HG03045 (cell line): Measurements from ENCODE around the gene ZFHX3.

Experiments used
- ATAC-seq: cut with Tn5 transposase; IDR thresholded peaks from one replicate; pipeline ENCODE4 v1.9.1; 2021; ENCODE audit warnings: mild to moderate bottlenecking, moderate library complexity; ENCODE audit not compliant: unreplicated experiment

Gene ZFHX3

GRCh38 chr16:72857834-72858664 is 189.9 kb downstream of the ZFHX3 start:
- ATAC-seq = no peak

DNA sequence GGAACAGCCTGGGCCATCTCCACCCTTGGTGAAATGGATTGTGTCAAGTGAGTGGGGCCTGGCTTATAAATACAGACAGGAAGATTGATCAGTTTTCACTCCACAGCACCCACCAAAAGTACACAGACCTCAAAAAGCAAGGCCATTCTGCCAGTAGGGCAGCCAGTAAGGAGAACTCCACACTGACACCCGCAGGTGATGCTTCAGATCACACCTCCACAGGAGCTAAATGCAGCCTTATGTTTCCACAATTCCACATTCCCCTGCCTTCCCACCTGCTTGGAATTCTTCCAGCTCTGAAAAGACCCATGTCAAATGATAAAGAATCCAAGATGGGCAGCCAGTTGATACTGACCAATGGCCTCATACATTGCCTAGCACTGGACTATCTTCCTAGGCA is 191.1 kb downstream of the ZFHX3 start:
- ATAC-seq = no peak

- ATAC-seq = no peak
Observed at GRCh38 chr16:72854267-72854959, 193.5 kb downstream of the ZFHX3 start.

GRCh38 chr16:72853575-72854266 is 194.2 kb downstream of the ZFHX3 start:
- ATAC-seq = no peak

GRCh38 chr16:72852421-72852820 is 195.5 kb downstream of the ZFHX3 start:
- ATAC-seq = no peak

- ATAC-seq = no peak
Observed at GRCh38 chr16:72850853-72851252, 197.1 kb downstream of the ZFHX3 start.

GRCh38 chr16:72850021-72850420 is 197.9 kb downstream of the ZFHX3 start:
- ATAC-seq = no peak

DNA sequence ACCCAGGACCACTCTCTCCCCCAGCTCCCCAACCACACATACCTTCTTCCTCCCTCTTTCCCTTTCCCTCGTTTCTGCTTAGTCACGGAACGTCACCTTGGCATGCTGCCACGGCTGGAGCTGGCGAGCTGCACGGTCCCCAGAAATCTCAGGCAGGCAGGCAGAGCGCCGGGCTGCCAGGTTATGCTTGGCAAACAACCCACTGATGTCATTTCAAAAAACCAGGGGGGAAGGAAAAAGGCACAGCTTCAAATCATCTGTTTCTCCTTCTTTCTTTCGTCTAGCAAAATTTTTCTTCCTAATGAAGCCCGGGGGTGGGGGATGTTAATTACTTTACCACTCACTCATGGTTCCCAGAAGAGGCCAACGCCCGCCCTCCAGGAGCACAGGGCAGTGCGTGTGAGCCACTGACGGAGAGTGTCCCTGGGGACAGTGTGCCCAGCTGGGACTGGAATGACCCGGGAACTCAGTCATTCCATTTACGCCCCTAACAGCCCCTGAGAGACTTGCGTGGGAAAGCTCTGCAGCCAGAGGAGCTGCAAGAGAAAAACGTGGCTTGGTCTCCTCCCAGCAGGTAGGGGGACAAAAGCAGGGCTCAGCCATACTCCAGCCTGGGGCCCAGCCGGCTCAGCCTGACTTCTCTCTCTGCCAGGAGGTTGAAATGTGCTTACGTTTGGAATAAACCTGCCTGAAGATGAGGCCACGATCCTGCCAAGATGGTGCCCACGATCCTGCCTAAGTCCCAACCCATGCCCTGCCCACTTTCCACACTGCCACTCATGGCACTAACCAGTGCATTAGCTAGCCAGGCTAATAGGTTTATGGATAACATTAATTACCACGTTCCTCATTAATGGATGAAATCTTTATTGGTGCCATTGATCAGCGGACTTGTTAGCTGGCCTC is 198.9 kb downstream of the ZFHX3 start:
- no peak for ATAC-seq

DNA sequence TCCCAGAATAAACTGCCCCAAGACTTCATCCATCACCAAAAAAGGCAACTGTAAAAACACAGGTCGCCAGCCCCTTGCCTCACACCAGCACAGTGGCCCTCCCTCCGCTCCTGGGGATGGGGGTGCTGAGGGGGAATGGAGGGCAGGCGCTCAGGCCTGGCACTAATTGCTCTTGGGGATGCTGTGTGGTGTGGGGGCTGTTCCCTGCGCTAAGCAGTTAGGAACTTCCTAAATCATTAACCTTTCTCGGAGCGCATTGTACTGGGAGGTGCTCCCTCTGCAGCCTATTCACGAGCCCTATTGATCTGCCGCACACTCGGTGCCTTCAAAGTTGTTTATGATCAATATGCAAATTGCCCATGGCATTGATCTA is 199.9 kb downstream of the ZFHX3 start:
- no peak for ATAC-seq

DNA sequence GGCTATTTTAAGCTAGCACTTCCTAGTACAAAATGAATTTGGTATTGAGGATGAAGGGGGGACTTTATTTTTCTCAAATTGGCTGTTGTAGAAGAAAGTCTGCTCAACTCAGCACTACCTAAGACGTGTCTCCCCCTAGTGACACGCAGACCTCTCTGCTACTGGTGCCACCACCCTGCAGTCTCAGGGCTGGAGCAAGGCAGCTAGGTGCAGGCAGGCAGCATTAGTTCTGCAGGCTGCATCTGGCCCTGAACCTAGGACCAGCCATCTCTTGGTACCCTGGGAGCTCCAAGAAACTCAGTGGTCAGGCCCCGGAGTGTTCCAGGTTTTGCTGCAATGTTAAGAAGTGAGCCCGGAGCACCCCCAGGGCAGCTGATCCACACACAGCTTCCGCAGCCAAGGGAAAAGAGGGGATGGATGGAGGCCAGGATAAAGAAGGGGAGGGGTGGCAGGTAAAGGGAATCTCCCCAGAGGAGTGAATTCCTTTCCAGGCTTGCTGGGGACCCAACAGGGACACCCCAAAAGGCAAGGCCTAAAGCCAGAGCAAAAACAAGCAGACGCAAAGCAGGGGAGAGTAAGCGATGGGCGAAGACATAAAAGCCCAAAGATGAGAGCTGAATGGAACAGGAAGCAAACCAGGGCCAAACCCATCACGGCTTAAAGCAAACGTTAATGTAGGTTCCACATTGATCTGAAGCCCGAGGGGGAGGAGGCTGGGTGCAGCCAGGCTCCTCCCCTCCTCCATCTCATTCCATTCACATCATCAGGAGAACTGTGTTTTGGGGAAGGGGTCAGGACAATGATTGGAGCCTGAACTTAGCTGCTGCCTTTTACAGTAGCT is 200.5 kb downstream of the ZFHX3 start:
- no peak for ATAC-seq

DNA sequence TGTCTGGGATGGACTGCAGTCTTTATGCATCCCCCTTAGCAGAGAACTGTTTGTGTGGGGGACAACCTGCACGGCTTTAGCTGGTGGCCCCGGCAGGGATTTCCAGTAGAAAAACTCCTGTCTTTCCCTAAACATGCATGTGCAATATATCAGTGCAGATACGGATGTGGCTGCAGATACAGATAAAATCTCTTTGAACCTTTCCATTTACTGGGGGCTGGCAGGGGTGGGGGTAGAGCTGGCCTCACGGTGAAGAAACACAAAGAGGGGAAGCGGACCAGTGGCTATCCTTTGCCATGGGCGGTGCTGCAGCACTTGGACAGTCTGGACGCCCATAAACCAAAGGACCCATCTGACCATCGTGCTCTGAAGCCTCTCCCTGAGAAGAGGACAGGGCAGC is 201.3 kb downstream of the ZFHX3 start:
- ATAC-seq = no peak

- no peak for ATAC-seq
Observed at GRCh38 chr16:72845322-72846020, 202.5 kb downstream of the ZFHX3 start.

GRCh38 chr16:72844225-72844920 is 203.6 kb downstream of the ZFHX3 start:
- no peak for ATAC-seq

- ATAC-seq = no peak
Observed at GRCh38 chr16:72841506-72841905, 206.4 kb downstream of the ZFHX3 start.

- ATAC-seq = no peak
Observed at GRCh38 chr16:72840631-72841381, 207.1 kb downstream of the ZFHX3 start.

DNA sequence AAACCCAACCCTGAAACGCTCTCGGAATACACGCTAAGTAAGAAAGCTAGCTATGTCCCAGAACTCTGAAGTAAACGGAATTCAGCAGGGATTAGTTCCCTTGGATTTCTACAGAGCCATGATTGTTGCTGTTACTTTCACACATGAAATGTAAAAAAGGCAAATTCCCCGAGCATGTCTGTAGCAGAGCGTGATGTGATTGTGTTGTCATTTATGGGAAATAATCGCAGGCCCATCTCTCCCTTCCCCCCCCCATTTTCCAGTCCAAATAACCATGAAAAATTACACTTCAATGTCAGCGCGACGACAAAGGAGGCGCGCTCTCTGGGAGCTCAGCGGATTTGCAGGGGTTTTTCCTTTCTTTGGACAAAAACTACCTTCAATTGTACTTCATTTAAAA is 209.0 kb downstream of the ZFHX3 start:
- no peak for ATAC-seq

DNA sequence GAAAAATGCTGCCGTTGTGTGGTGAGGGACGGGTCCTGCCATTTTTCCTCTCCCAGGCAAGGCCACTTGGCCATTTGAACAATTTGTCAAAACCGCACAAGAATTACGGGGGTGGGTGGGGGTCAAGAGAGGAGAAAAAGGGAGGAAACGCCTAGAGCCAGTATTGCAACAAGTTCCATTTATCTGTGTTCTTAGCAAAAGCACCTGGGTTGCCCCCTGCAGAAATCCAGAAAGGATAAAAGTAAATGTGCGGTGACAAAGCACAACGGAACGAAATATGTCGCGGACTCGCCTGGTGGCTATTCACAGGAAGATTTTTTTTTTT is 209.4 kb downstream of the ZFHX3 start:
- ATAC-seq = no peak
